A673 (cell line): ENCODE results near the gene CREM.

Experiments used
- CTCF ChIP-seq: fragments of 300-800, 200-600 bp; sonication (generic); conservative IDR thresholded peaks from 2 replicates; pipeline ENCODE4 v1.5.1; 2017; ENCODE audit warnings: low read depth, mild to moderate bottlenecking, antibody characterized with exemption, low read length, moderate library complexity, mixed read lengths
- EZH2 ChIP-seq: fragments of 200-600 bp; sonication (generic); IDR thresholded peaks from 2 replicates; pipeline ENCODE4 v1.6.1; 2017; ENCODE audit warnings: borderline replicate concordance, low read depth, mild to moderate bottlenecking, mixed read lengths, antibody characterized with exemption, low read length; ENCODE audit not compliant: poor library complexity, severe bottlenecking

DNA sequence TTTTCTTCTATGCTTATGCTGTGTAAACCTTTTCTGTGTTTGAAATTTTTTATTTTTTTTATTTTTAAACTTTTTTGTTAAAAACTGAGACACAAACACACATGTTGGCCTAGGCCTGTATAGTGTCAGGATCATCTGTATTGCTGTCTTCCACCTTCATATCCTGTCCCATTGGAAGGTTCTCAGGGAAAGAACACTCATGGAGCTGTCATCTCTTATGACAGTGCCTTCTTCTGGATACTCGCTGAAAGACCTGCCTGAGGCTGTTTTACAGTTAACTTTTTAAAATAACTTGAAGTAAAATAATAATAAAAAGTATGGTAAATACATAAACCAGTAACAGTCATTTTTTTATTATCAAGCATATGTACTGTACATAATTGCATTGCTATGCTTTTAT, 34.1 kb downstream of the CREM start:
- TF ChIP-seq CTCF (no peak), EZH2 (no peak)
